K562 (cell line): ENCODE data around the gene PRSS1. TPM values are rescaled to one million over a fixed set of nuclear protein-coding genes. Genes with fewer than 3 reads are reported as not detected.
A peak's percentile ranks its signal among the peaks of the same experiment; 100 is the strongest.

Experiments used
- ATAC-seq: fragments of 200-7000 bp; cut with Tn5 transposase; 3 replicates; pipeline ENCODE4 v1.9.1; 2020; ENCODE audit warnings: moderate library complexity
- BruUV-seq: library from RNA; stranded (reverse); fragments of 400-500 nt; replicated peaks from 2 replicates; lab custom pipeline; 2021; lab: Mats Ljungman, UMichigan
- CTCF ChIA-PET: fragments of 300-600 bp; formaldehyde crosslinking; extraction: SDS; loops from one replicate; lab custom pipeline; 2021; ENCODE audit warnings: low intra/inter-chr PET ratio; lab: Yijun Ruan, JAX
- POLR2A ChIA-PET: fragments of 300-600, 350-650 bp; sonication (Branson Sonifier 250); formaldehyde crosslinking; extraction: SDS; loops from one replicate; lab custom pipeline; 2021; ENCODE audit warnings: antibody characterized with exemption, inconsistent platforms; lab: Yijun Ruan, JAX
- DNase-seq, 4 experiments: peaks; one replicate each; pipeline versions ENCODE4 v3.0.0 to v3.0.0-alpha.2; 2011 to 2018; ENCODE audit warnings: low spot score in 3 of 4, mixed read lengths in 3 of 4; ENCODE audit errors: extremely low read depth in 1 of 4
- FAIRE-seq: peaks from 2 replicates; lab custom pipeline; 2011; peaks lifted over from hg19 to GRCh38; lab: Jason Lieb, UNC
- H2AFZ ChIP-seq: 2 replicates; pipeline ENCODE4 v1.6.0; 2011; ENCODE audit warnings: low read depth, low read length, control low read depth, inconsistent platforms
- H3K27ac ChIP-seq: fragments of 200-600 bp; 3 replicates; pipeline ENCODE4 v1.8.0; 2011; ENCODE audit warnings: low read depth, mild to moderate bottlenecking, control low read depth, inconsistent platforms, low read length, moderate library complexity, mixed read lengths; ENCODE audit errors: extremely low read depth
- H3K27me3 ChIP-seq, 2 experiments: fragments of 300-600 bp in 1 of 2; 2 replicates in 1 of 2; 3 replicates in 1 of 2; pipeline versions ENCODE4 v1.6.0 to v1.8.0; 2011; ENCODE audit warnings: inconsistent platforms in 2 of 2, low read length in 2 of 2, mild to moderate bottlenecking in 1 of 2, mixed read lengths in 1 of 2, moderate library complexity in 1 of 2; ENCODE audit not compliant: control insufficient read depth in 2 of 2, insufficient read depth in 2 of 2
- H3K36me3 ChIP-seq: fragments of 300-600 bp; 3 replicates; pipeline ENCODE4 v1.8.0; 2011; ENCODE audit warnings: mild to moderate bottlenecking, low read length, inconsistent platforms; ENCODE audit not compliant: control insufficient read depth, insufficient read depth
- H3K4me1 ChIP-seq, 2 experiments: fragments of 200-600 bp in 1 of 2; replicated peaks in 1 of 2; 2 replicates in 1 of 2; 3 replicates in 1 of 2; pipeline versions ENCODE4 v1.5.1 to v1.8.0; 2011; ENCODE audit warnings: inconsistent platforms in 2 of 2, low read length in 2 of 2, mild to moderate bottlenecking in 1 of 2, mixed read lengths in 1 of 2, moderate library complexity in 1 of 2; ENCODE audit not compliant: control insufficient read depth in 2 of 2, insufficient read depth in 2 of 2
- H3K4me2 ChIP-seq: 2 replicates; pipeline ENCODE4 v1.6.1; 2011; ENCODE audit warnings: low read length, control low read depth, inconsistent platforms, mixed read lengths; ENCODE audit not compliant: insufficient read depth
- H3K4me3 ChIP-seq: fragments of 200-600 bp; sonication (generic), shearing (Covaris generic); 2 replicates; pipeline ENCODE4 v1.5.1; 2016; ENCODE audit warnings: control low read depth, inconsistent platforms
- H3K79me2 ChIP-seq: fragments of 200-600 bp; 3 replicates; pipeline ENCODE4 v1.8.0; 2011; ENCODE audit warnings: low read length, inconsistent platforms; ENCODE audit not compliant: control insufficient read depth, insufficient read depth
- H3K9ac ChIP-seq, 2 experiments: 2 replicates each; pipeline versions ENCODE4 v1.6.0 to v1.6.1; 2011; ENCODE audit warnings: low read depth in 2 of 2, low read length in 2 of 2, control low read depth in 1 of 2, inconsistent platforms in 1 of 2, mild to moderate bottlenecking in 1 of 2, mixed read lengths in 1 of 2; ENCODE audit not compliant: insufficient read depth in 1 of 2
- H3K9me1 ChIP-seq: one replicate; pipeline ENCODE4 v1.6.0; 2011; ENCODE audit warnings: inconsistent platforms, mild to moderate bottlenecking, low read length, moderate library complexity; ENCODE audit not compliant: control insufficient read depth, insufficient read depth
- H3K9me3 ChIP-seq: replicated peaks from 2 replicates; pipeline ENCODE4 v1.5.1; 2011; ENCODE audit warnings: low read depth, low read length, inconsistent platforms; ENCODE audit not compliant: control insufficient read depth, insufficient read depth
- H4K20me1 ChIP-seq: replicated peaks from 2 replicates; pipeline ENCODE4 v1.6.1; 2011; ENCODE audit warnings: low read length, inconsistent platforms, mixed read lengths; ENCODE audit not compliant: control insufficient read depth, insufficient read depth
- NEUROD1 ChIP-seq: fragments of 150-350 bp; IDR thresholded peaks from 2 replicates; pipeline ENCODE4 v1.6.1; 2014; ENCODE audit warnings: borderline replicate concordance, low read length, low read depth; ENCODE audit not compliant: partially characterized antibody
- SOX6 ChIP-seq: fragments of 450-650 bp; IDR thresholded peaks from 2 replicates; pipeline ENCODE4 v1.6.1; 2014; ENCODE audit warnings: mild to moderate bottlenecking
- ZNF212 ChIP-seq: fragments of 450-650 bp; formaldehyde crosslinking; IDR thresholded peaks from 2 replicates; pipeline ENCODE4 v1.4.0; 2020; ENCODE audit warnings: mild to moderate bottlenecking
- WGBS: fragments of 100-300 bp; shearing (Covaris generic); methylation state at CpG from one replicate; pipeline ENCODE4 v1.1.6; 2016; ENCODE audit warnings: low coverage, mixed read lengths; ENCODE audit not compliant: insufficient coverage; ENCODE audit errors: missing lambda C conversion rate; 5-methylcytosine and 5-hydroxymethylcytosine counted together
- in situ Hi-C: fragments of 300-500 bp; cut with MboI; formaldehyde crosslinking; loops from 4 replicates; pipeline ENCODE4 v1.15.0; 2018; ENCODE audit warnings: inconsistent platforms, mixed read lengths
- intact Hi-C: fragments of 100-400 bp; cut with micrococcal nuclease; formaldehyde crosslinking; loops from 2 replicates; pipeline ENCODE4 v1.14.2; 2022
- polyA plus RNA-seq, 8 experiments: library from polyadenylated mRNA; depleted of rRNA in 4 of 8; stranded (reverse) in 5 of 8; unstranded in 3 of 8; fragments of >200 nt; fragmentation: Nextera tagmentation in 2 of 8; fragmentation: Illumina TruSeq in 1 of 8; extraction: Ambion mirVana in 2 of 8; extraction: Trizol in 1 of 8; gene quantifications; 2 replicates each; pipeline versions ENCODE4 v1.2.1 to v1.2.3, GENCODE V29; 2011 to 2014; ENCODE audit warnings: inconsistent platforms in 1 of 8, missing spikeins in 1 of 8
- total RNA-seq, 7 experiments: library from RNA; depleted of rRNA in 6 of 7; stranded (reverse); fragments of >200 nt in 6 of 7; fragmentation: Illumina TruSeq in 2 of 7; extraction: Trizol in 2 of 7; gene quantifications; 2 replicates each; pipeline versions ENCODE4 v1.2.1 to v1.2.3, GENCODE V29; 2011 to 2021; ENCODE audit warnings: low replicate concordance in 1 of 7
- TF ChIP-seq, protein P1 (sequence below): fragments of 450-650 bp; formaldehyde crosslinking; IDR thresholded peaks from 2 replicates; pipeline ENCODE4 v1.4.0; 2022; ENCODE audit warnings: mild to moderate bottlenecking, moderate library complexity
- TF ChIP-seq, protein P2 (sequence below): sonication (generic); formaldehyde crosslinking; IDR thresholded peaks from 2 replicates; pipeline ENCODE4 v1.8.1; 2023; ENCODE audit warnings: missing genetic modification reagents, mild to moderate bottlenecking, borderline replicate concordance

Gene PRSS1
- total and polyA plus RNA-seq, 9 of the 15 experiments (the other 6 are each of a cell fraction or from before 2014, with no cell fraction given) = 0.07 to 6.6 (median 0.20) TPM; not detected in 6

DNA sequence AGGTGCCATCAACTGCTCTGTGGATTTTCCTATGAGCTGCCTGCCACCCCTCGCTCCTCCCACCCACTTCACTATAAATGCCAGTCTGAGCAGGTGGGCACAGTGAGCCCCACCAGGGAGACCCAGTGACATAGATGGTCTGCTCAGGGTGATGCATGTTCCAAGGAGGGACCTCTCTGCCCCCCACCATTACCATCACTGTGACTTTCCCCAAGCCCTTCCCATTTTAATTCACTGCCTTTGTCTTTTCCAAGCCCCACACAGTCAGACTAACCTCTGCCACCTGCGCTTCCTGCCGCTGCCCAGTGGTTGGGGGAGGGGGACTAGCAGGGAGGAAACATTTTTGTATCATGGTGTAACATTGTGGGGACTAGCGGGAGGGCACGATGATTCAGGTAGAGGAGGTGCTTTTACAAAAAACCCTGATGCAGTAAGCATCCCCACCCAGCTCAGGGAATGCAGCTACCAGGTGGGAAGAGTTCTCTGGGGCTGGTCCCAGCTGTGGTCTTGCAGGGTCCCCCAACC lies 46.1 kb downstream of the PRSS1 start:
- CTCF ChIA-PET = no interaction called here
- H3K9ac ChIP-seq = no peak overlapping the region
- no peak for ATAC-seq

More for the DNA sequence above, 46.1 kb downstream of the PRSS1 start:
- no peaks in the 10 kb centered on the region for H3K36me3 ChIP-seq
- no peaks in the 10 kb centered on the region for H3K9me1 ChIP-seq
- H3K27me3 ChIP-seq = peaks cover 9 to 43% of the 10 kb centered on the region in 2 experiments
- H4K20me1 ChIP-seq = no peaks in the 10 kb centered on the region
- no peak for DNase-seq
- H3K27ac ChIP-seq = no peak overlapping the region
- TF ChIP-seq, protein P1, sequence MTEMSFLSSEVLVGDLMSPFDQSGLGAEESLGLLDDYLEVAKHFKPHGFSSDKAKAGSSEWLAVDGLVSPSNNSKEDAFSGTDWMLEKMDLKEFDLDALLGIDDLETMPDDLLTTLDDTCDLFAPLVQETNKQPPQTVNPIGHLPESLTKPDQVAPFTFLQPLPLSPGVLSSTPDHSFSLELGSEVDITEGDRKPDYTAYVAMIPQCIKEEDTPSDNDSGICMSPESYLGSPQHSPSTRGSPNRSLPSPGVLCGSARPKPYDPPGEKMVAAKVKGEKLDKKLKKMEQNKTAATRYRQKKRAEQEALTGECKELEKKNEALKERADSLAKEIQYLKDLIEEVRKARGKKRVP = no peak
- TF ChIP-seq, protein P2, sequence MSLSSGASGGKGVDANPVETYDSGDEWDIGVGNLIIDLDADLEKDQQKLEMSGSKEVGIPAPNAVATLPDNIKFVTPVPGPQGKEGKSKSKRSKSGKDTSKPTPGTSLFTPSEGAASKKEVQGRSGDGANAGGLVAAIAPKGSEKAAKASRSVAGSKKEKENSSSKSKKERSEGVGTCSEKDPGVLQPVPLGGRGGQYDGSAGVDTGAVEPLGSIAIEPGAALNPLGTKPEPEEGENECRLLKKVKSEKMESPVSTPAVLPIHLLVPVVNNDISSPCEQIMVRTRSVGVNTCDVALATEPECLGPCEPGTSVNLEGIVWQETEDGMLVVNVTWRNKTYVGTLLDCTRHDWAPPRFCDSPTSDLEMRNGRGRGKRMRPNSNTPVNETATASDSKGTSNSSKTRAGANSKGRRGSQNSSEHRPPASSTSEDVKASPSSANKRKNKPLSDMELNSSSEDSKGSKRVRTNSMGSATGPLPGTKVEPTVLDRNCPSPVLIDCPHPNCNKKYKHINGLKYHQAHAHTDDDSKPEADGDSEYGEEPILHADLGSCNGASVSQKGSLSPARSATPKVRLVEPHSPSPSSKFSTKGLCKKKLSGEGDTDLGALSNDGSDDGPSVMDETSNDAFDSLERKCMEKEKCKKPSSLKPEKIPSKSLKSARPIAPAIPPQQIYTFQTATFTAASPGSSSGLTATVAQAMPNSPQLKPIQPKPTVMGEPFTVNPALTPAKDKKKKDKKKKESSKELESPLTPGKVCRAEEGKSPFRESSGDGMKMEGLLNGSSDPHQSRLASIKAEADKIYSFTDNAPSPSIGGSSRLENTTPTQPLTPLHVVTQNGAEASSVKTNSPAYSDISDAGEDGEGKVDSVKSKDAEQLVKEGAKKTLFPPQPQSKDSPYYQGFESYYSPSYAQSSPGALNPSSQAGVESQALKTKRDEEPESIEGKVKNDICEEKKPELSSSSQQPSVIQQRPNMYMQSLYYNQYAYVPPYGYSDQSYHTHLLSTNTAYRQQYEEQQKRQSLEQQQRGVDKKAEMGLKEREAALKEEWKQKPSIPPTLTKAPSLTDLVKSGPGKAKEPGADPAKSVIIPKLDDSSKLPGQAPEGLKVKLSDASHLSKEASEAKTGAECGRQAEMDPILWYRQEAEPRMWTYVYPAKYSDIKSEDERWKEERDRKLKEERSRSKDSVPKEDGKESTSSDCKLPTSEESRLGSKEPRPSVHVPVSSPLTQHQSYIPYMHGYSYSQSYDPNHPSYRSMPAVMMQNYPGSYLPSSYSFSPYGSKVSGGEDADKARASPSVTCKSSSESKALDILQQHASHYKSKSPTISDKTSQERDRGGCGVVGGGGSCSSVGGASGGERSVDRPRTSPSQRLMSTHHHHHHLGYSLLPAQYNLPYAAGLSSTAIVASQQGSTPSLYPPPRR (CRISPR knock-in tag) = 0 out of 2 replicates have a peak, but pooled peaks have one; percentile 11
- TF ChIP-seq ZNF212 (no peak), SOX6 (no peak), NEUROD1 (no peak)
- WGBS = 10% methylated on average over 5 of the region's 5 CpGs
- intact Hi-C loops (no loop called here), in situ Hi-C loops (loop anchor here (25.0 kb wide), 1 partner anchor 158 kb away; no protein-coding TSS in a partner anchor)
- no peaks in the 10 kb centered on the region for H3K79me2 ChIP-seq
- H3K9me3 ChIP-seq = no peaks in the 10 kb centered on the region
- BruUV-seq = no TSS peak
- H2AFZ ChIP-seq = no peak overlapping the region
- no peak overlapping the region for H3K4me3 ChIP-seq
- POLR2A ChIA-PET = no interaction called here
- H3K4me1 ChIP-seq = peaks cover 5 to 10% of the 10 kb centered on the region in 2 experiments; a peak in 4 of 5 replicates
- FAIRE-seq = no peak
- no peak overlapping the region for H3K4me2 ChIP-seq
